KG1 (cell line): Measurements from ENCODE around the gene POPDC2.

Experiments used
- DNase-seq: peaks from one replicate; lab custom pipeline; 2025; lab: John Stamatoyannopoulos, UW

POPDC2 gene

GRCh38 chr3:119669906-119670570 is 9.6 kb upstream of the POPDC2 start:
- no peak for DNase-seq

DNA sequence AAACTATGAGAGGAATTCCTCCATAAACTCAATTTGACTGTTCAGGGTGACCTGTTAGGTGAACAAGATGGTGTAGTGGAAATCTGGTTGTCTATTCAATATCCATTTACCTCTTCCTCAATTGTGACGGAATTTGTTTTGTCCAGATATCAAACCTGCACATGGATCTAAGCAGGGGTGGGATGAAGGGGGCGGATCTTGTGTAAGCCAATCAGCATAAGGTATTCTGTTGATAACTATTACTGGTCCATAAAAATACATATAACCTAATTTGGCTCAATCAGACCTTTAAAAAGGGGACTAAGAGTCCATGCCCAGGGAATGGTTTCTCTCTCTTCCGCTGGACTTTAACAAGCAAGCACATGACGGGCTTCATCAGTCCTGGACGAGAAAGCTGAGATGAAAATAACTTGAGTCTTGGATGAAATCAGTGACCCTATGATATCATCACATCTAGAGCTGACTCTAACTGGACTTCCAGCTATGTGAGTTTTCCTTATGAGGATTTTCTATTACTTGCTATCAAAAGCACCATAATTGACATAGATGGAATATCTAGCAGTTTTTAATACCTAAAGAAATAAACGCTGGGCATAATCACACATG is 5.7 kb upstream of the POPDC2 start:
- no peak for DNase-seq

DNA sequence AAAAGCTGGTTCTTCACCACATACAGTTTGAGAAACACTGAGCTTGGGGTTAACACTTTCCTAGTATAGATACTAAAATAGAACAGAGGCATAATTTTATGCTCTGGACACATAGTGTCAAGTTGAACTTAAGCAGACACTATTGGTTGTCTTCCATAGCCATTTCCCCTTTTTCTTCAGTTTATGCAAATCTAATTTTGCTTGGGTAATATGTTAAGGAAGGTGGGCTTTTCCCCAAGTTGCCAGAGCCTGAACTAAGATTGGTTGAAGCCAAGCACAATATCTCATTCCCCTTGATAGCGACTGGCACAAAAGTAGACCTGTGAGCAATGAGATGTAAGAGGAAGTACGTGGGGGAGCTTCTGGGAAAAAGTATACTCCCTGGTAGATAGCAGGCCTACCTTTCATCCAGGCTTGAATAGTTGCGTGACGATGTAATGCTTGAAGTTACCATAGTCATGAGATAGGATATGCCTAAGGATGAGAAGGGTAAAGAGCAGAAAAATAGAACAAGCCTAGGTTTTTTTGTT is 4.5 kb upstream of the POPDC2 start:
- DNase-seq, result no peak

- DNase-seq, result no peak
Observed at GRCh38 chr3:119664370-119664769, 4.0 kb upstream of the POPDC2 start.

DNA sequence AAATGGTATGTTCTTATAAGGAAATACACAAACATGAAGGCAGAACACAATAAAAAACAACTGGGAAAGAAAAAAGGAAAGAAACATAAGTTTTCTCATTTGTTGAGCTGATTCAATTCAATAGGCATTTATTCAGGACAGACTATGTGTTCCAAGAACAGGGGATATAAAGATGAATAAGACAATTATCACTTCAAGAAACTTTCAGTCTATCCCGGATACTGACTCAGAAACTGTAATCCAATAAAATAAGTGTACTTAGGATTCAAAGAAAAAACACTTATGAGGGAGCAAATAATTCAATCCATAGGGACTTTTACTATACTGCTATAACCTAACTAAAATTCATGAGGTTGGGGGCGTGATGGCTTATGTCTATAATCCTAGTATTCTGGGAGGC is 3.5 kb upstream of the POPDC2 start:
- no peak for DNase-seq

DNA sequence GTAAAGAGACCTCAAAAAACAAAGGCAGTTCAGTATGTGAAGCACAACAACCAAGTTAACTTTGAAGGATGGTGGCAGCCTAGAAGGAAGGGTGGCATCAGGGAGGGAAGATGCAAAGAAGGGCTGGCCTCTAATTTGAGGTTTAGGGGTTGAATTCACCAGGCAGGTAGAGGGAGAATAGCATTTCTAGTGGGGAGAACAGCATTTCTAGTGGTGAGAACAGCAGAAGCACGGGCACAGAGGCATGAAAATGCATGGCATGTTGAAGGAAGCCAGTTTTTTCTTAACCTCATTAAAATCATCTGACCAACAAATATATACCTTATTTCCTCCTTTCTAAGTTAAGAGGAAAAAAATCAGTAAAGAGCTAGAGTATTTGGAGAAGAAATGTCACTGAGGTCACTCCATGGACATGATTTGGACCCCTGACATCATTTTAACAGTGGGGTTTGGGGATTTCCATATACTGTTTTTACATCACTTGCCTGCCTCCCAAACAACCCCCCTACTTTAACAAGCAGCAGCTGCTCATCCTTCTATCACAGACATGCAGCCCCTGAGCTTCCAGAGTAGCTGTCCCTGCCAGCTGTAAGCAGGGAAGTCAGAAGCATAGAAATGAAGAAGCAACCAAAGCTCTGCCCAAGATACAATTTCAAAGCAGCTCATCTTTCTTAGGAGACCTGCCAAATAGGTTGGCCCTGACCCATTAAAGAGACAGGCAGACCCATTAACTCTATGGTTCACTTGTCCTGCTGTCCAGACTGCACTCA is 2.4 kb upstream of the POPDC2 start:
- DNase-seq, result no peak

GRCh38 chr3:119659606-119660291 is 640 bp downstream of the POPDC2 start:
- no peak for DNase-seq

DNA sequence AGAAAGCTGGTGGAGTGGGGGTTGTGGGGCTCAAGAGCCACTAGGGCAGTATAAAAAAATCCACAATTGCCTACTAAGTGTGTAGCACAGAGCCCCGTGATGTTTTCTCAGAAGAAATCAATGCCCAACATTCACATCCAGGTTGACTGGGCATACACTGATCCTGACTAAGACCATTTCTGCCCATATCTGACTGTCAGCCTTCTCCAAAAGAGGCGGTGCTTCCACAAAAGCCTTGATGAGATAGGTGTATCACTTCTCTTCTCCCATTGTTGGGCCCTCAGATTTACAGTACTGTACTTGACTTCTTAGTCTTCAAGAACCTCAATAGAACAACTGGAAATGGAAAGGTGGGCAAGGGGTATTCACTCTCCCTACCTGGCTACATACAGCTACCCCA is 1.4 kb downstream of the POPDC2 start:
- DNase-seq, result no peak

DNA sequence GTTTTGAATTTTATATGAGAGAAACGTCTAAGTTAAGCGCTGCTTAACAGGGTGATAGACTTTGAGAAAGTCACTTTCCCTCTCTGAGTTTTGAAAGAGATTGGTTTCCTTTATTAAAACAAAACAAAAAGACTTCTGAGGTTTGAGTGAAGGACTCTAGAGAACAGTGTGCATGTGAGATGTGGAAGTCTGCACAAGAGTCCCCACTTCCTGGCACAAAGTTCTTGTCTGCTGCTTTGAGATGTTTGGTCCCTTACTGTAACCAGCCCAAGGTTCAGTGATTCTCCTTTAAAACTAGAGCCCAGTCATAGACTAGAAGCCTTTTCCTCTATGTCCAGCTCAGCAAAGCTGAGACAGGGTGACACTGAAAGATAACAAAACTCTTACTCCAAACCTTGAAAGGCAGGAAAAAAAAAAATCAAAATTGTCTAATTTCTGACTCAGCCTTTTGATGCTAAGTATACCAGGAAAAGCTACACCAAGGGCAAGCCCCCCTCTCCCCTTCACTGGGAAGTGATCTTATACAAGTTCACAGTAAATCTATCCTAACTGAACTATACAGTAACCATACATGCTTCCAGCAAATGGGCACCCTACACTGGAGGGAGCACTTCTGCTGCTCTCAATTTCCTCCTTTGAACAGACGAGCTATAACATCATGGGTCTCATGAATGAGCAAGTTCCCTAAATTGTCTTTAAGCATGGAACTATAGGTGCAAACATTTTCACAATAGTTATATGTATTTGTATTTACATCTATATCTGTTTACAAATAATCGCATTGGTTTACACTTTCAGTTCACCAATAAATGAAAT is 2.3 kb downstream of the POPDC2 start:
- DNase-seq, result no peak

- no peak for DNase-seq
Observed at GRCh38 chr3:119653876-119654275, 6.5 kb downstream of the POPDC2 start.

DNA sequence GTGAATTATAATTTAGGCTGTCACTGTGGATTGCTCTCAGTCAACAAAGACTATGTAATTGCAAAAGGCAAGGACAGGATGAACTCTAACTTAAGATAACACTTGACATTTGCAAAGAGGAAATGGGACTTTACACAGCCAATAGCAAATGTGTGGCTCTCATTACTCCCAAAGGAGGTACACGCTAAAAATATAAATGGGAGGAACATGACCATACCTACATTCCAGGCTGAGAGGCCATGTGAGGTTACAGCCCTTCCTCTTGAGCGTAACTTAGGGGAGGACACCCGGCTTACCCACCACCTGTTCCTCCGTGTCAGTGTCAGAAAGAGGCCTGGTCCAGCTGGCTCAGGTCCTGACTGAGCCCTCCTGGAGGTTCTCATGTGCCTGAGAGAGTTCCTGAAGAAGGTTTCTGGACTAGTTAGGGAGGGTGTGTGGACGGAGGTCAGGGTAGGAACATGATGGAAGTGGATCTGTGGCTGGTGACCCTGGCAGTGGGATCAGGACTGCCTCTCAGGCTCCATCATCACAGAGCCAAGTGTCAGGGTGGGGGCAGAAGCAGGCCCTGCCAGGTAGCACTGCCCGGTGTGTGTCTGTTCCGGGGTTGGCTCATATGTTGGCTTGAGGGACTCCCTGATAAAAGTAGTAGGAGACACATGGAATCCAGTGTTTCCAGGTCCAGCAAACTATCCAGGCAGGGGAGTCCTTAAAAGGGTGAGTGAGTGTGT is 7.9 kb downstream of the POPDC2 start:
- no peak for DNase-seq

DNA sequence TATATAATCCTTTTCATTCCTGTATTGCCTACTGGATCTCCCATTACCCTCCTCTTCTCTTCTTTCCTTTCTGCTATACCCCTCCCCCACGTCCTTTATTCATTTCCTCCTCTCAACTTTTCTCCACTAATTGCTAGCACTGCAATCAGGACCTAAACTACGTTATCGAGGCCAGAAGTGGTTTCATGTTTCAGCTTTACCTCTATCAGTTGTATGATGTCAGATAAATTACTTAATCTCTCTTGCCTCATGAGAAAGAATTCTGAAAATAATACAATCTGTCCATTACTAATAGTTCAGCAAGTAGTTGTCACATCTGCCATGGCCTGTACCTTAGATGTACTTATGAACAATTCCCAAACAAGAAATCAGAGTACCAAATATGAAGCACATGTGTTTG is 10.6 kb downstream of the POPDC2 start:
- DNase-seq, result no peak

DNA sequence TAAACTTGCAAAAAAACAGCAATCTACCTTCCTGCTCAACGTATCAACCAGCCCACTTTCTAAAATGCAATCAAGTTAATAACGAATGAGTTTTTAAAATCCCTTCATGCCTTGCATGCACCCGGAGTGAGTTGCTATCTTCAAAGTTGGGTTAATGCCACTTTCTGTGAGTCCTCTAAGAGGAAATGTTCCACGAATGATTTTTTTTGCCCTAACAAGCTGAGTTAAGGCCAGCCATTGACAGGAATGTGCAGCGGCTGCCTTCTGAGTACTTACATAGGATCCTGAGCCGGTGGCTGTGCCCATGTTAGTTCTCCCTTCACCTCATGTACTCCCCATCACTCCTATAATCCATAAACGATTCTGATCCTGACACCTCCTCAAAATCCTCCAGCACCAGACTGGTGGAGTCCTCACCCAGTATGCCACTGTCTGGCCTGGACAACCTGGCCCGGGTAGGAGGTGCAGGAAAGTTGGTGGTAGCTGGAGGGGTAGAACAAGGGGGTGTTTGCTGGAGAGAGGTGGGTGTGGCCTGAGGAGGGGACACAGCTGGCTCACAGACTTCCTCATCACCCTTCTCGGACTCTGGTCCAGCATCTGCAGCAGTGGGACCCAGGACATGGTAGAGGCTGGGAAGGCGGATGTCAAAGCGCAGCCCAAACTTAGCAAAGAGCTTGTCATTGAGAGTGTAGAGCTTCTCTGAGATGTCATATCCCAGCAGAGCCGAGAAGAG is 12.4 kb downstream of the POPDC2 start:
- no peak for DNase-seq

- DNase-seq, result no peak
Observed at GRCh38 chr3:119647171-119647570, 13.2 kb downstream of the POPDC2 start.

DNA sequence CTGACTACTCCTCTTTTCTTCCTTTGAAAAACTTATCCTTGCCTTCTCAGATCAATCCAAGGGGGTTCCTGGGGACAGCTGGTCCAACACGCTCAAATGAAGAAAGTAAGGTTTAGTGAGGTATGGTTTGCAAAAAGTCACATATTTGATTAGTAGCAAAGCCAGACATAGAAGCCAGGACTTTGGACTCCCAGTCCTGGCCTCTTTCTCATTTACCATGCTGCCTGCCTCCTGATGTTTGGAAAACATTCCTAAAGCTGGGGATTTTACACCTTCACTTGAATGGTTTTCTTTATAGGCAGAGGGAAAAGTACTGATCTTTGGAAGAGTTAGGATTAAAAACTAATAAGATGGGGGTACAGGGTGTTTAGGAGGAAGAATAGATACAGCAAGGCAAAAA is 14.6 kb downstream of the POPDC2 start:
- no peak for DNase-seq

GRCh38 chr3:119644481-119644880 is 15.9 kb downstream of the POPDC2 start:
- no peak for DNase-seq

GRCh38 chr3:119643528-119643927 is 16.9 kb downstream of the POPDC2 start:
- no peak for DNase-seq

- no peak for DNase-seq
Observed at GRCh38 chr3:119642746-119643473, 17.5 kb downstream of the POPDC2 start.

DNA sequence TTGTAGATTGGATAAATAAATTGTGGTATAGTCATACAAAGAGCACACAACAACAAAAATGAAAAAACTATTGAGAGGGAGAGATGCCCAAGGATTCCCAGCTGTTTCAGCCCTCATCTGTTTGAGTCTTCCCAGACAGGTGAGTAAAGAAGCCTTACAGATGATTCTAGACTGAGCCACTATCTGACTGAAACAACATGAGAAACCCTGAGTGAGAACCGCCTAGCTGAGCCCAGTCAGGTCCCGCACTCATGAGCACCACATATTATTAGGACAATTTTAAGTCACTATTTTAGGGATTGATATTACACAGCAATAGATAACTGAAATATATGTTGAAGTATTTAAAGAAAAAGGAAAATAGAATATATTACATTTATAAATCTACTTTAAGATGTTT is 19.0 kb downstream of the POPDC2 start:
- DNase-seq, result no peak
